Natural killer cell treated with Interleukin-12 subunit alpha and Interleukin-12 subunit beta and Interleukin-15 and Interleukin-18, amount 100 ng/mL, for 72 hours (primary cell): ENCODE measurements around the gene ZNF423. TPM values are rescaled to one million over a fixed set of nuclear protein-coding genes. Genes with fewer than 3 reads are reported as not detected.
A peak's percentile ranks its signal among the peaks of the same experiment; 100 is the strongest.

Experiments
- ATAC-seq, 2 donors: fragments of 150-1000 bp; cut with Tn5 transposase in 1 of 2; sonication (Bioruptor Pico), chemical (Tn5 transposase) in 1 of 2; 2 replicates each; pipeline ENCODE4 v1.10.0; 2021
- DNase-seq: peaks from one replicate; pipeline ENCODE4 v3.0.0; 2022; ENCODE audit warnings: low spot score
- H3K27ac Mint-ChIP-seq, 2 donors: 1 replicate in 1 of 2; 2 replicates in 1 of 2; pipeline ENCODE4 v1.8.0; 2022; ENCODE audit warnings: mixed read lengths in 2 of 2, mild to moderate bottlenecking in 1 of 2, moderate library complexity in 1 of 2
- H3K27me3 Mint-ChIP-seq, 2 donors: 1 replicate in 1 of 2; 2 replicates in 1 of 2; pipeline ENCODE4 v1.8.0; 2022; ENCODE audit warnings: mixed read lengths in 2 of 2
- H3K36me3 Mint-ChIP-seq: one replicate; pipeline ENCODE4 v1.8.0; 2022; ENCODE audit warnings: mixed read lengths
- H3K4me1 Mint-ChIP-seq, 2 donors: 1 replicate in 1 of 2; 2 replicates in 1 of 2; pipeline ENCODE4 v1.8.0; 2022; ENCODE audit warnings: low read depth in 2 of 2, mixed read lengths in 2 of 2, mild to moderate bottlenecking in 1 of 2
- H3K4me3 Mint-ChIP-seq: one replicate; pipeline ENCODE4 v1.8.0; 2022; ENCODE audit warnings: mixed read lengths
- H3K9me3 Mint-ChIP-seq: 2 replicates; pipeline ENCODE4 v1.8.0; 2022; ENCODE audit warnings: mixed read lengths
- total RNA-seq, 2 donors: library from RNA; stranded (reverse); gene quantifications; one replicate each; pipeline ENCODE4 v1.2.3, GENCODE V29; 2022

The ZNF423 gene
- total RNA-seq, 2 donors from 2014 or later: not detected

DNA sequence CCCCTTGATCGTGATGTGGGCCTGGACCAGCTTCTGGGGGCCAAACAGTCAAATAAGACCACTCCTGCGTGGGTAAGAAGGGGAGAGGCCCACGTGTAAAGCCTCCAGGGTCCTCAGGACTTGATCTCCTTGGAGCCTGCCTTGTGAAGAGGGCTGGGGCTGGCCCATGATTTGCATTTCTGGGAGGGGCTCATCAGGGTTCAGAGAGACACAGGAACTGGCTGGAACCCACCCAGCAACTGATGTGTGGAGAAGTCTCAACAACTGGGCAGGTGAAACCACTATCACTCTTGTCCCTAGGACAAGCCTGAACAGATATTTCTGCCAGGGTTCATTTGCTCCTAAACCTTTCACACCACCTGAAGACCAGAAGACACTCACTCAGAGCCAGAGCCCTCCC, 214.7 kb downstream of the ZNF423 start:
- no peak for DNase-seq
- H3K9me3 Mint-ChIP-seq: peaks cover 4% of the 10 kb centered on the region
- H3K4me3 Mint-ChIP-seq: no peak overlapping the region
- H3K4me1 Mint-ChIP-seq: no peaks in the 10 kb centered on the region
- no peak overlapping the region for H3K27ac Mint-ChIP-seq
- ATAC-seq: no peak
- H3K36me3 Mint-ChIP-seq: no peaks in the 10 kb centered on the region
- H3K27me3 Mint-ChIP-seq: peaks cover 0 to 3% of the 10 kb centered on the region in 2 donors

GRCh38 chr16:49640581-49640980, 215.3 kb downstream of the ZNF423 start:
- Mint-ChIP-seq H3K36me3 (no peaks in the 10 kb centered on the region), H3K27ac (no peak overlapping the region), H3K4me3 (no peak overlapping the region), H3K9me3 (no peaks in the 10 kb centered on the region), H3K4me1 (no peaks in the 10 kb centered on the region), H3K27me3 (peaks cover 0 to 3% of the 10 kb centered on the region in 2 donors)
- ATAC-seq (no peak), DNase-seq (no peak)

GRCh38 chr16:49639739-49640431, 216.0 kb downstream of the ZNF423 start:
- DNase-seq: peak; percentile 37
- Mint-ChIP-seq H3K27ac (no peak overlapping the region), H3K9me3 (no peaks in the 10 kb centered on the region), H3K4me1 (no peaks in the 10 kb centered on the region), H3K27me3 (peaks cover 0 to 3% of the 10 kb centered on the region in 2 donors), H3K4me3 (no peak overlapping the region), H3K36me3 (no peaks in the 10 kb centered on the region)
- ATAC-seq: no peak

- Mint-ChIP-seq H3K27me3 (peaks cover 0 to 3% of the 10 kb centered on the region in 2 donors), H3K36me3 (no peaks in the 10 kb centered on the region), H3K9me3 (no peaks in the 10 kb centered on the region), H3K4me1 (no peaks in the 10 kb centered on the region), H3K4me3 (no peak overlapping the region), H3K27ac (no peak overlapping the region)
- ATAC-seq: no peak
- DNase-seq: peak; percentile 18
Observed at GRCh38 chr16:49638673-49639610, 217.0 kb downstream of the ZNF423 start.

DNA sequence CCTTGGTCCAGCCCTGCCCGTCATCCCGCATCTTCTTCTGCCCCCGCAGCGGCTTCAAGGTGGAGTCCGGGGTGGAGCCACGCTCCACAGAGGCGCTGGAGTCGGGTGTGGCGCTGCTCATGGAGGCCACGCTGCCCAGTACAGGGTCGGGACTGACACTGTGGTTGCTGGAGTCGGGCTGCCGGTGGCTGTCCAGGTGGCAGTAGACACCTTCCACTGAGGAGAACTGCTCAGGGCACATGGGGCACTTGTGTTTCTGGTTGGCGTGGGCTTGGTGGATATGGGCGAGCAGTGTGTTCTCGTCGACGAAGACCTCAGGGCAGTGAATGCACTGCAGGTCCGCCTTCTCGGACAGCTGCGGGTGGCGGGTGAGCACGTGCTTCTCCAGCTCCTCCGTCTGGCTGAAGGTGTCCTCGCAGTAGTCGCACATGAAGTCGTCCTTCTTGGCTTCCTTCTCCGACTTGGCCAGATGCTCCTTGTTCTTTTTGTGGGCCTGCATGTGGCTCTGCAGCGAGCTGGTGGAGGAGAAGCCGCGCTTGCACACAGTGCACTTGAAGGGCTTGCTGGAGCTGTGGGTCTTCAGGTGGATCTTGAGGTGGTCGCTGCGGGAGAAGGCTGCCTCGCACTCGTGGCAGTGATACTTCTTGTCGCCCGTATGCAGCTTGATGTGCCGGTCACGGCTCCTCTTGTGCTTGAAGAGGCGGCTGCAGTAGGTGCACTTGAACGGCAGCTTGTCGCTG, 217.8 kb downstream of the ZNF423 start:
- ATAC-seq: peak in 1 of 2 donors; percentile 20
- no peaks in the 10 kb centered on the region for H3K36me3 Mint-ChIP-seq
- no peaks in the 10 kb centered on the region for H3K4me1 Mint-ChIP-seq
- H3K27ac Mint-ChIP-seq: no peak overlapping the region
- peak; percentile 58 for DNase-seq
- no peak overlapping the region for H3K4me3 Mint-ChIP-seq
- no peaks in the 10 kb centered on the region for H3K9me3 Mint-ChIP-seq
- no peaks in the 10 kb centered on the region for H3K27me3 Mint-ChIP-seq

DNA sequence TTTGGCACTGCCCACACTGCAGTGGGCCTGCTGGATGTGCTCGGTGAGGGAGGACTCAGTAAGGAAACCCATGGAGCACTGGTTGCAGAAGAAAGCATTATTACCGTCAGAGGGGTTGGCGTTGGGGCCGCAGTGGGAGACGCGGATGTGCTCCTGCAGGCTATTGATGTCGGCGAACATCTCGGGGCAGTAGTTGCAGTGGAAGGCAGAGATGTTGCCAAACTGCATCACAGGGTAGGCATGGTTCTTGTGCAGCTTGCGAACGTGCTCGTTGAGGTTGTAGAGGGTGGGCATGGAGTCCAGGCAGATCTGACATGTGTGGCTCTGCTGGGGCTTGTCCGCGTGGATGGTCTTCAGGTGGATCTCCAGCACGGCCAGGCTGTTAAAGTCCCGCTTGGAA, 218.4 kb downstream of the ZNF423 start:
- H3K4me3 Mint-ChIP-seq: no peak overlapping the region
- H3K27me3 Mint-ChIP-seq: no peaks in the 10 kb centered on the region
- H3K9me3 Mint-ChIP-seq: no peaks in the 10 kb centered on the region
- H3K36me3 Mint-ChIP-seq: no peaks in the 10 kb centered on the region
- H3K27ac Mint-ChIP-seq: no peak overlapping the region
- ATAC-seq: peak in 1 of 2 donors; percentile 2
- no peaks in the 10 kb centered on the region for H3K4me1 Mint-ChIP-seq
- DNase-seq: peak; percentile 37

GRCh38 chr16:49636608-49637007, 219.3 kb downstream of the ZNF423 start:
- H3K27ac Mint-ChIP-seq: no peak overlapping the region
- DNase-seq (no peak), ATAC-seq (no peak)
- H3K4me1 Mint-ChIP-seq: no peaks in the 10 kb centered on the region
- H3K27me3 Mint-ChIP-seq: no peaks in the 10 kb centered on the region
- H3K9me3 Mint-ChIP-seq: no peaks in the 10 kb centered on the region
- H3K4me3 Mint-ChIP-seq: no peak overlapping the region
- no peaks in the 10 kb centered on the region for H3K36me3 Mint-ChIP-seq

DNA sequence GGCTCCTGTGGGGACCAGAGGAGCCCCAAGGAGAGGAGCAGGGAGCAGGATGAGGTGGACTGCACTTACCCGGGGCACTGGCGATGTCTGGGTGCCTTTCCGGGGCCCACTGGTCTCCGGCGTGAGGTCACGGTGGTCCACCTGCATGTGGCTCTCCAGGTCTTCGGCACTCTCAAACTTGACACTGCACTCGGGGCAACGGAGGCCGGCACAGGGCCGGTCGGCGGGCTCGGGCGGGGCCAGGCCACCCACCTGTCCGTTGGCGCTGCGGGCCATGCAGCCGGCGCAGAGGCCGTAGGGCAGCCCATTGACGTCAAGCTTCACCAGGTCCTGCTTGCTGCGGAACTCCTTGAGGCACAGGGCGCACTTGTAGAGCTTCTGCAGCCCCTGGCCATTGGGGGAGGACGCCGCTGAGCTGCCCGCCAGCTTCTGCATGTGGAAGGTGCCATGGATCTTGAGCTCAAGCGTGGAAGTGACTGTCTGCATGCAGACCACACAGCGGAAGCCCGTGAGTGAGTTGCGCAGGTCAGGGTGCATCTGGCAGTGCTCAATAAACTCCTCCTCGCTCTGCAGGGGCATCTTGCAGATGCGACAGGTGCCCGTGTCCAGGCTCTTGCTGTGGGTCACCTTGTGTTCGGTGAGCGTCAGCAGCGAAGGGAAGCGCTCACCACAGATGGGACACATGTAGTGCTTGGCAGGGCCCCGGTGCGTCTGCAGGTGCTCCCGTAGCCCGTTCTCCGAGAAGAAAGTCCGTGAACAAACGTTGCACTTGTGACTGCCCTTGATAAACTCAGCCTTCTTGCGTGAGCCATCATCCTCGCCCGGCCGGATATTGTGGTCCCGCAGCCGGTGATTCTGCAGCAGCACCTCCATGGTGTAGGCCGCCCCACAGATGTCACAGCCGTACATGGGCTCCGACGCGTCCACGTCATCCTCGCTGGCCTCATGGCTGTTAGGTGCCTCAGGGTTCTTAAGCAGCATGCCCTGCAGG, 220.0 kb downstream of the ZNF423 start:
- Mint-ChIP-seq H3K27me3 (no peaks in the 10 kb centered on the region), H3K4me1 (no peaks in the 10 kb centered on the region), H3K4me3 (no peak overlapping the region), H3K9me3 (no peaks in the 10 kb centered on the region), H3K36me3 (no peaks in the 10 kb centered on the region), H3K27ac (no peak overlapping the region)
- DNase-seq: peak; percentile 56
- no peak for ATAC-seq

GRCh38 chr16:49635009-49635350, 220.9 kb downstream of the ZNF423 start:
- Mint-ChIP-seq H3K27ac (no peak overlapping the region), H3K4me1 (no peaks in the 10 kb centered on the region), H3K36me3 (no peaks in the 10 kb centered on the region), H3K9me3 (no peaks in the 10 kb centered on the region), H3K27me3 (no peaks in the 10 kb centered on the region), H3K4me3 (no peak overlapping the region)
- peak; percentile 20 for DNase-seq
- no peak for ATAC-seq

- peak; percentile 18 for DNase-seq
- no peak overlapping the region for H3K4me3 Mint-ChIP-seq
- H3K36me3 Mint-ChIP-seq: no peaks in the 10 kb centered on the region
- H3K4me1 Mint-ChIP-seq: no peaks in the 10 kb centered on the region
- H3K27me3 Mint-ChIP-seq: no peaks in the 10 kb centered on the region
- H3K9me3 Mint-ChIP-seq: no peaks in the 10 kb centered on the region
- no peak for ATAC-seq
- no peak overlapping the region for H3K27ac Mint-ChIP-seq
Observed at GRCh38 chr16:49634235-49635008, 221.5 kb downstream of the ZNF423 start.

GRCh38 chr16:49632795-49633184, 223.1 kb downstream of the ZNF423 start:
- Mint-ChIP-seq H3K27me3 (no peaks in the 10 kb centered on the region), H3K9me3 (no peaks in the 10 kb centered on the region), H3K4me1 (no peaks in the 10 kb centered on the region), H3K4me3 (no peak overlapping the region), H3K36me3 (no peaks in the 10 kb centered on the region), H3K27ac (no peak overlapping the region)
- ATAC-seq (no peak), DNase-seq (peak; percentile 35)

- H3K27me3 Mint-ChIP-seq: no peaks in the 10 kb centered on the region
- DNase-seq (peak; percentile 44), ATAC-seq (no peak)
- H3K4me3 Mint-ChIP-seq: no peak overlapping the region
- H3K36me3 Mint-ChIP-seq: no peaks in the 10 kb centered on the region
- H3K4me1 Mint-ChIP-seq: no peaks in the 10 kb centered on the region
- no peak overlapping the region for H3K27ac Mint-ChIP-seq
- H3K9me3 Mint-ChIP-seq: no peaks in the 10 kb centered on the region
Observed at GRCh38 chr16:49632086-49632794, 223.7 kb downstream of the ZNF423 start.
